ENCODE measurements around the gene KATNB1. TPM values are rescaled to one million over a fixed set of nuclear protein-coding genes. Genes with fewer than 3 reads are reported as not detected.

The KATNB1 gene
- polyA plus RNA-seq, 2 of the 4 experiments (the other 2 are of a cell fraction), result 21.0 to 21.1 TPM

- TF ChIP-seq CEBPB (IDR thresholded peaks at IDR 0.05) (no peak), ELK1 (IDR thresholded peaks at IDR 0.05; ENCODE audit: low read depth, low read length) (no peak), CTCF (IDR thresholded peaks at IDR 0.05) (no peak)
Observed at GRCh38 chr16:57713596-57713995, 22.0 kb upstream of the KATNB1 start.

GRCh38 chr16:57714047-57714446 lies 21.5 kb upstream of the KATNB1 start:
- no peak overlapping the region for H3K4me2 ChIP-seq
- 78% methylated on average over 6 of the region's 6 CpGs for WGBS (ENCODE audit: missing lambda C conversion rate)
- TF ChIP-seq NPAS2 (CRISPR knock-in tag; IDR thresholded peaks at IDR 0.05; ENCODE audit: borderline replicate concordance), result no peak
- TF ChIP-seq EHMT2 (IDR thresholded peaks at IDR 0.05; ENCODE audit: low read depth), result no peak
- TF ChIP-seq ZFP36 (IDR thresholded peaks at IDR 0.05; ENCODE audit: borderline replicate concordance, partially characterized antibody), result no peak
- no peak for TF ChIP-seq HOXA7 (CRISPR knock-in tag; IDR thresholded peaks at IDR 0.05)
- no peak for TF ChIP-seq RCOR1 (IDR thresholded peaks at IDR 0.05; ENCODE audit: low read depth, low read length)
- TF ChIP-seq USF2 (IDR thresholded peaks at IDR 0.05), result no peak
- TF ChIP-seq CHD2 (IDR thresholded peaks at IDR 0.05; ENCODE audit: low read length, partially characterized antibody), result no peak
- TF ChIP-seq ELK1 (IDR thresholded peaks at IDR 0.05; ENCODE audit: low read depth, low read length), result no peak
- no peak for TF ChIP-seq HES2 (IDR thresholded peaks at IDR 0.05)
- no peak for TF ChIP-seq TP53 (CRISPR knock-in tag; IDR thresholded peaks at IDR 0.05)
- no peak for TF ChIP-seq HEYL (CRISPR knock-in tag; IDR thresholded peaks at IDR 0.05)
- TF ChIP-seq BHLHE40 (IDR thresholded peaks at IDR 0.05; ENCODE audit: low read depth, low read length), result no peak
- TF ChIP-seq HOXB13 (CRISPR knock-in tag; IDR thresholded peaks at IDR 0.05; ENCODE audit: low read depth), result no peak
- TF ChIP-seq PBX3 (IDR thresholded peaks at IDR 0.05), result no peak
- TF ChIP-seq HOXB5 (CRISPR knock-in tag; IDR thresholded peaks at IDR 0.05), result no peak
- FAIRE-seq (no peak), DNase-seq (ENCODE audit: low read depth in 1 of 2, low spot score in 1 of 2) (no peak), ATAC-seq (no peak)
- no peak overlapping the region for H3K4me3 ChIP-seq
- no peak overlapping the region for H3K27ac ChIP-seq
- POLR2A ChIA-PET, result no interaction called here
- CTCF ChIA-PET, result interaction anchor here (0.6 to 10.1 kb wide), 4 partner anchors 66 to 419 kb away, joined by 3 to 103 read pairs (median 4); partner anchors contain the start of gene ZNF319
- H3K9me3 ChIP-seq, result no peaks in the 10 kb centered on the region
- no peaks in the 10 kb centered on the region for H3K4me1 ChIP-seq

More at GRCh38 chr16:57713596-57713995, 22.0 kb upstream of the KATNB1 start:
- 86% methylated on average over 8 of the region's 8 CpGs for WGBS (ENCODE audit: missing lambda C conversion rate)
- DNase-seq (ENCODE audit: low read depth in 1 of 2, low spot score in 1 of 2), result no peak
- Histone ChIP-seq H3K27ac (no peak overlapping the region), H3K4me3 (no peak overlapping the region), H3K4me1 (no peaks in the 10 kb centered on the region), H3K4me2 (no peak overlapping the region), H3K9me3 (no peaks in the 10 kb centered on the region)
- no peak for ATAC-seq
- ChIA-PET CTCF (interaction anchor here (0.6 to 10.1 kb wide), 6 partner anchors 9 to 418 kb away, joined by 3 to 103 read pairs (median 5); partner anchors contain the start of gene ZNF319), POLR2A (no interaction called here)
- FAIRE-seq, result no peak

All from A549 (cell line).